Measurements from ENCODE around the gene C1orf53. TPM values are rescaled to one million over a fixed set of nuclear protein-coding genes. Genes with fewer than 3 reads are reported as not detected.

The C1orf53 gene
- total and polyA plus RNA-seq, 9 of the 15 experiments (the other 6 are each of a cell fraction or from before 2014, with no cell fraction given) = 0.31 to 3.2 (median 2.3) TPM

DNA sequence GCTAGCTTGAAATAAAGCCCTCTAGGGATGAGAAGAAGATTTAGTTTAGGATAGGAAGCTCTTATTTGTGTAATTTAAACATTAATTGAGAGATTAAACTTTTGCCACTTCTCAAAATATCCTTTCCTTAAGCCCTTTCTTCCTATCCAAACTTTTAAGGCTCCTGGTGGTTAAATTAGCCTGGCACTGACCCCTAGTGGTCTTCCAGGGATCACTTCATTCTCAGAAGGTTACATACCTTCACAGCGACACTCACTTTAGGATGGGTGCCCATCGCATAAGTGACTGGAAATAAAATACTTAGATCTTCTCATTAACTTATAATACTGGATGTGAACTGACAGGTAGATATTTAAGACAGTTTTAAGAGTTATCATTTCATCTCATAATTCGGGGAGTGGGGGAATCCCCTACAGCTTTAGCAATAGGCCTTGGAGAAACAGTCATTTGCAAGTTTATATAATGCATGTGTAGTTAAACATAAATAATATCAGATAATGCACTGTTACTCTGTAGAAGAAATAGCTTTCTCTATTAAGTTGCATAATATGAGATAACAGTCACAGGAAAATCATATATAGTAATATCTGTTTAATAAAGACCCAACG, 22.2 kb downstream of the C1orf53 start (continued):
- TF ChIP-seq, protein P1, sequence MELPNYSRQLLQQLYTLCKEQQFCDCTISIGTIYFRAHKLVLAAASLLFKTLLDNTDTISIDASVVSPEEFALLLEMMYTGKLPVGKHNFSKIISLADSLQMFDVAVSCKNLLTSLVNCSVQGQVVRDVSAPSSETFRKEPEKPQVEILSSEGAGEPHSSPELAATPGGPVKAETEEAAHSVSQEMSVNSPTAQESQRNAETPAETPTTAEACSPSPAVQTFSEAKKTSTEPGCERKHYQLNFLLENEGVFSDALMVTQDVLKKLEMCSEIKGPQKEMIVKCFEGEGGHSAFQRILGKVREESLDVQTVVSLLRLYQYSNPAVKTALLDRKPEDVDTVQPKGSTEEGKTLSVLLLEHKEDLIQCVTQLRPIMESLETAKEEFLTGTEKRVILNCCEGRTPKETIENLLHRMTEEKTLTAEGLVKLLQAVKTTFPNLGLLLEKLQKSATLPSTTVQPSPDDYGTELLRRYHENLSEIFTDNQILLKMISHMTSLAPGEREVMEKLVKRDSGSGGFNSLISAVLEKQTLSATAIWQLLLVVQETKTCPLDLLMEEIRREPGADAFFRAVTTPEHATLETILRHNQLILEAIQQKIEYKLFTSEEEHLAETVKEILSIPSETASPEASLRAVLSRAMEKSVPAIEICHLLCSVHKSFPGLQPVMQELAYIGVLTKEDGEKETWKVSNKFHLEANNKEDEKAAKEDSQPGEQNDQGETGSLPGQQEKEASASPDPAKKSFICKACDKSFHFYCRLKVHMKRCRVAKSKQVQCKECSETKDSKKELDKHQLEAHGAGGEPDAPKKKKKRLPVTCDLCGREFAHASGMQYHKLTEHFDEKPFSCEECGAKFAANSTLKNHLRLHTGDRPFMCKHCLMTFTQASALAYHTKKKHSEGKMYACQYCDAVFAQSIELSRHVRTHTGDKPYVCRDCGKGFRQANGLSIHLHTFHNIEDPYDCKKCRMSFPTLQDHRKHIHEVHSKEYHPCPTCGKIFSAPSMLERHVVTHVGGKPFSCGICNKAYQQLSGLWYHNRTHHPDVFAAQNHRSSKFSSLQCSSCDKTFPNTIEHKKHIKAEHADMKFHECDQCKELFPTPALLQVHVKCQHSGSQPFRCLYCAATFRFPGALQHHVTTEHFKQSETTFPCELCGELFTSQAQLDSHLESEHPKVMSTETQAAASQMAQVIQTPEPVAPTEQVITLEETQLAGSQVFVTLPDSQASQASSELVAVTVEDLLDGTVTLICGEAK (IDR thresholded peaks at IDR 0.05) = no peak
- TF ChIP-seq, protein P1 (CRISPR knock-in tag; IDR thresholded peaks at IDR 0.05) = no peak
- TF ChIP-seq CSDE1 (IDR thresholded peaks at IDR 0.05) (no peak), RBM15 (IDR thresholded peaks at IDR 0.05; ENCODE audit: insufficient read depth, low read length) (no peak), SMC3 (conservative IDR thresholded peaks at IDR 0.05; ENCODE audit: insufficient read depth, low read depth, low read length) (peak; percentile 73), SPI1 (IDR thresholded peaks at IDR 0.05; ENCODE audit: borderline replicate concordance, low read depth, low read length) (no peak), IFI16 (CRISPR knock-in tag; IDR thresholded peaks at IDR 0.05) (no peak), BRF1 (IDR thresholded peaks at IDR 0.05; ENCODE audit: borderline replicate concordance, extremely low read depth, insufficient read length) (no peak), CBX3 (IDR thresholded peaks at IDR 0.05; ENCODE audit: borderline replicate concordance in 1 of 2, low read length in 2 of 2) (no peak)
- TF ChIP-seq, protein P2, sequence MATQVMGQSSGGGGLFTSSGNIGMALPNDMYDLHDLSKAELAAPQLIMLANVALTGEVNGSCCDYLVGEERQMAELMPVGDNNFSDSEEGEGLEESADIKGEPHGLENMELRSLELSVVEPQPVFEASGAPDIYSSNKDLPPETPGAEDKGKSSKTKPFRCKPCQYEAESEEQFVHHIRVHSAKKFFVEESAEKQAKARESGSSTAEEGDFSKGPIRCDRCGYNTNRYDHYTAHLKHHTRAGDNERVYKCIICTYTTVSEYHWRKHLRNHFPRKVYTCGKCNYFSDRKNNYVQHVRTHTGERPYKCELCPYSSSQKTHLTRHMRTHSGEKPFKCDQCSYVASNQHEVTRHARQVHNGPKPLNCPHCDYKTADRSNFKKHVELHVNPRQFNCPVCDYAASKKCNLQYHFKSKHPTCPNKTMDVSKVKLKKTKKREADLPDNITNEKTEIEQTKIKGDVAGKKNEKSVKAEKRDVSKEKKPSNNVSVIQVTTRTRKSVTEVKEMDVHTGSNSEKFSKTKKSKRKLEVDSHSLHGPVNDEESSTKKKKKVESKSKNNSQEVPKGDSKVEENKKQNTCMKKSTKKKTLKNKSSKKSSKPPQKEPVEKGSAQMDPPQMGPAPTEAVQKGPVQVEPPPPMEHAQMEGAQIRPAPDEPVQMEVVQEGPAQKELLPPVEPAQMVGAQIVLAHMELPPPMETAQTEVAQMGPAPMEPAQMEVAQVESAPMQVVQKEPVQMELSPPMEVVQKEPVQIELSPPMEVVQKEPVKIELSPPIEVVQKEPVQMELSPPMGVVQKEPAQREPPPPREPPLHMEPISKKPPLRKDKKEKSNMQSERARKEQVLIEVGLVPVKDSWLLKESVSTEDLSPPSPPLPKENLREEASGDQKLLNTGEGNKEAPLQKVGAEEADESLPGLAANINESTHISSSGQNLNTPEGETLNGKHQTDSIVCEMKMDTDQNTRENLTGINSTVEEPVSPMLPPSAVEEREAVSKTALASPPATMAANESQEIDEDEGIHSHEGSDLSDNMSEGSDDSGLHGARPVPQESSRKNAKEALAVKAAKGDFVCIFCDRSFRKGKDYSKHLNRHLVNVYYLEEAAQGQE (IDR thresholded peaks at IDR 0.05; ENCODE audit: borderline replicate concordance) = peak; percentile 81
- TF ChIP-seq, protein P2 (CRISPR knock-in tag; IDR thresholded peaks at IDR 0.05; ENCODE audit: low read depth) = no peak
